GM10248 (cell line): Measurements from ENCODE around the gene LRP5.

Experiments used
- CTCF ChIA-PET: fragments of 300-600 bp; sonication (Branson Sonifier 250); formaldehyde crosslinking; extraction: SDS; loops from one replicate; lab custom pipeline; 2021; ENCODE audit warnings: antibody characterized with exemption; lab: Yijun Ruan, JAX
- POLR2A ChIA-PET: fragments of 350-650 bp; sonication (Branson Sonifier 250); formaldehyde crosslinking; extraction: SDS; loops from one replicate; lab custom pipeline; 2020; ENCODE audit warnings: antibody characterized with exemption; lab: Yijun Ruan, JAX
- DNase-seq: peaks from one replicate; pipeline ENCODE4 v3.0.0; 2012; ENCODE audit errors: extremely low spot score
- CTCF ChIP-seq: IDR thresholded peaks from 2 replicates; pipeline ENCODE4 v1.5.1; 2012; ENCODE audit warnings: mild to moderate bottlenecking, low read depth; ENCODE audit errors: extremely low read depth, missing control alignments, control extremely low read depth

The LRP5 gene

GRCh38 chr11:68266936-68267880 is 45.2 kb upstream of the LRP5 start:
- TF ChIP-seq CTCF: no peak
- CTCF ChIA-PET: interaction anchor here (1.0 to 4.3 kb wide), 3 partner anchors 10 to 175 kb away, joined by 3 to 42 read pairs (median 28); no protein-coding TSS in a partner anchor
- POLR2A ChIA-PET: no interaction called here
- no peak for DNase-seq

GRCh38 chr11:68267881-68268240 is 44.5 kb upstream of the LRP5 start:
- no peak for DNase-seq
- ChIA-PET POLR2A (no interaction called here), CTCF (interaction anchor here (3.8 to 4.3 kb wide), 2 partner anchors 11 to 30 kb away, joined by 28 to 42 read pairs; no protein-coding TSS in a partner anchor)
- no peak for TF ChIP-seq CTCF

GRCh38 chr11:68269414-68270081 is 42.8 kb upstream of the LRP5 start:
- ChIA-PET POLR2A (no interaction called here), CTCF (interaction anchor here (3.9 to 7.0 kb wide), 3 partner anchors 11 to 28 kb away, joined by 28 to 67 read pairs (median 41); no protein-coding TSS in a partner anchor)
- no peak for DNase-seq
- TF ChIP-seq CTCF: no peak

- ChIA-PET CTCF (interaction anchor here (0.7 to 7.0 kb wide), 11 partner anchors 8 to 131 kb away, joined by 3 to 67 read pairs (median 4); no protein-coding TSS in a partner anchor), POLR2A (interaction anchor here (1.7 kb wide), 1 partner anchor 10 kb away, joined by 7 read pairs; no protein-coding TSS in a partner anchor)
- TF ChIP-seq CTCF: no peak
- no peak for DNase-seq
These were observed 42.0 kb upstream of the LRP5 start for GRCh38 chr11:68270196-68271022.

GRCh38 chr11:68271023-68271780 is 41.2 kb upstream of the LRP5 start:
- POLR2A ChIA-PET: interaction anchor here (1.0 to 1.8 kb wide), 3 partner anchors 11 to 154 kb away, joined by 3 to 7 read pairs (median 5); no protein-coding TSS in a partner anchor
- peak; percentile 74 for DNase-seq
- peak; percentile 48 for TF ChIP-seq CTCF
- CTCF ChIA-PET: interaction anchor here (0.7 to 7.0 kb wide), 12 partner anchors 9 to 130 kb away, joined by 3 to 67 read pairs (median 4); no protein-coding TSS in a partner anchor
